Limb (tissue), 2 donors: ENCODE data around the gene CBFA2T3.

ENCODE experiments used
- DNase-seq, 2 donors: peaks; one replicate each; pipeline ENCODE4 v3.0.0-alpha.2; 2016; ENCODE audit errors: extremely low spot score in 2 of 2

The CBFA2T3 gene

DNA sequence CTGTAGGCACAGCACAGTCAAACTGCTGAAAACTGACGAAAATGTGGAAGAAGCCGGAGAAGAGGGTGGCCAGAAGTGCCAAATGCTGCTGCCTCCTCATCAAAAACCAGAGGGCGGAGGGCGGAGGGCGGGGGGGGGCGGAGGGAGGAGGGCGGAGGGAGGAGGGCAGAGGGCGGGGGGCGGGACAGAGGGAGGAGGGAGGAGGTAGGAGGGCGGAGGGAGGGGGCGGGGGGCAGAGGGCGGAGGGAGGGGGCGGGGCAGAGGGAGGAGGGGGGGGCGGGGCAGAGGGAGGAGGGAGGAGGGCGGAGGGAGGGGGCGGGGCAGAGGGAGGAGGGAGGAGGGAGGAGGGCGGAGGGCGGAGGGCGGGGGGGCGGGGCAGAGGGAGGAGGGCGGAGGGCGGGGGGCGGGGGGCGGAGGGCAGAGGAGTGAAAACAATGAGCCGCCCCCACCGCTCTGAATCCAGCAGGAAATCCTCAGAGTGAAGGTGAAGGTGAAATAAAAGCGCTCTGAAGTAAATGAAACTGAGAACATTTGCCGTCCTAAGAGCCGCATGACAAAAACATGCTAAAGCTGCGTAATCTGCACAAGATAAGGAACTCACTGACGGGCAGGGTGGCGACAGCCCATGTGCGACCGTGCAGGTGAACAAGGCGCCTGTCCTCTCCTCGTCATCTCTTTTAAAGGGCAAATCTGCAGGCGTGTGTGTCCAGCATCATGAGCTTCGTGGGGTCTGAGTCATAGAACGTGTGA lies 22.6 kb upstream of the CBFA2T3 start:
- no peak for DNase-seq

DNA sequence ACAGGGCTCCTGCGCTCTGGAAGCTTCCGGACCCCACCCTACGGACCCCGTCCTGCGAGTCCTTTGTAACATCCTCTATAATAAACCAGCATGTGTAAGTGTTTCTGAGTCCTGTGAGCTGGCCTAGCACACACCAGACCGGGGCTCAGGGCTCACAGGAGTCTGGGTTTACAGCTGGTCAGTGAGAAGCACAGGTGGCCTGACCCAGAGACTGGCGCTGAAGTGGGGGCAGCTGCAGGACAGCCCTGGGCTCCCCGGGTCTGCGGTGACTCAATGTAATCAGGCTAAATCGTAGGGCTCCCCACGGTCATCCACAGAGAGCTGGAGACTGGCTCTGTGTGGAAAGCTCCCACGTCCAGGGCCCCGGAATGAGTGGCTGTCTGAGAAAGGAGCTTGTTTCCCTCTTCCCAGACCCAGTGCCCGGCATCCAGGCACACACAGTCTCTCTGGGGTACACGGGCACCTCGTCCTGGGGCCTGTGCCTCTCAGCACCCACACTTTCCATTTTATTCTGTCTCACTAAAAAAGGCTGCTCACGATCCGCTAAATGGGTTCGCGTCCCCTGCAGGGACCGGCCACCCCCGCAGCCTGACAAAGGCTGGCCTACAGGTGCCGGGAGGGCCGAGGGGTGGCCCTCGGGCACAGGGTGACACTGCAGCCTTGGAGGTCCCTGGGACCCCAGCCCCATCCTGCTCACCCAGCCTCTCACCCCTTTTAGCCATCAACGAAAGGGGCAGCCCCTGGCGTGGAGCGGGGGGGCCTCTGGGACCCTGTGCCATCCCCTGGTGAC lies 18.9 kb upstream of the CBFA2T3 start:
- no peak for DNase-seq

DNA sequence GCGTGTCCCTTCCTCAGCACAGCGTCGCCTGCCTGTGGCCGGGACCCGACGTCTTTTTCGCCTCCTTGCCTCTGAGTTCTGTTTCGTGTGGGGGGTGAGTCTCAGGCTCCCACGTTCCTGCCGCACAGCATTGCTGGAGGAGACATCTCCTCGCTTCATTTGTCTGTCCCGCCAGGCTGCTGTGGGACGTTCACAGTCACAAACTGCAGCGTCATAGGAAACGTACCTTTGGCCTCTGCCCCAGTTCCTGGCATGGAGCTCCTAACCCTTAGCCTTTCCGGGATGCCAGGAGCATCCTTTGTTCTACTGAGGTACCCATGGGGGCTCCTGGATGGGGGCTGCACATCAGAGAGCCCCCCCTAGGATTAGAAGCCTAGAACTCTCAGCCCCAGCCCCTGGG lies 18.2 kb upstream of the CBFA2T3 start:
- no peak for DNase-seq

- no peak for DNase-seq
These were observed 17.7 kb upstream of the CBFA2T3 start for GRCh38 chr16:88994695-88995094.

DNA sequence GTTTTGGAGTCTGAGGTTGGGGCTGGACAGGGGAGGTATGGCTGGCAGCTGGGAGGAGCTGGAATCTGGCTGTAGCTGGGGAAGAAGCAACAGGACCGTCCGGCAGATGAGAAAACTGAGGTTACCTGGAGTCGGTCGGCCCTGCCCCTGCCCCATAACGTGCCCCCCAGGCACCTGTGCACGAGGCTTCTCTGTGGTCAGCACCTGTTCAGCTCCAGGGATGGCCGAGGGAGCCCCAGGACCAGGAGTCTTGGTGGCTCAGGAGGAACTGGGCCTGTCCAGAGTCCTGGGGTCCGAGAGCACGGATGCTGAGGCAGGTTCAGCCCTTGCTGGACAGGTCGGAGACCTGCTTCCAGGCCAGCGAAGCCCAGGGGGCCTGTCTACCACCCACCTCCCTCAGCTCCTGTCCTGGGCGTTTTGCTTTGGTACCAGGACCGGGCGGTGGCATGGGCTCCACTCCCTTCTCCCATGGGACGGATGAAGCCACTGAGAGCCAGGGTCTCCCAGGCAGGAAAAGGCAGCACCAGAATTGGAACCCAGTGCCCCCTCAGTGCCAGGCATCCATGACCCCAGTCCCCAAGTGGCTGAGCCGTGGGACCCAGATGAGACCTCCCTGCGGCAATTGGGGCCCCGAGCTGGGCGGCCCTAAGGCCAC lies 17.1 kb upstream of the CBFA2T3 start:
- no peak for DNase-seq

GRCh38 chr16:88993166-88993761 lies 16.3 kb upstream of the CBFA2T3 start:
- DNase-seq, result peak; percentile 54 to 67

DNA sequence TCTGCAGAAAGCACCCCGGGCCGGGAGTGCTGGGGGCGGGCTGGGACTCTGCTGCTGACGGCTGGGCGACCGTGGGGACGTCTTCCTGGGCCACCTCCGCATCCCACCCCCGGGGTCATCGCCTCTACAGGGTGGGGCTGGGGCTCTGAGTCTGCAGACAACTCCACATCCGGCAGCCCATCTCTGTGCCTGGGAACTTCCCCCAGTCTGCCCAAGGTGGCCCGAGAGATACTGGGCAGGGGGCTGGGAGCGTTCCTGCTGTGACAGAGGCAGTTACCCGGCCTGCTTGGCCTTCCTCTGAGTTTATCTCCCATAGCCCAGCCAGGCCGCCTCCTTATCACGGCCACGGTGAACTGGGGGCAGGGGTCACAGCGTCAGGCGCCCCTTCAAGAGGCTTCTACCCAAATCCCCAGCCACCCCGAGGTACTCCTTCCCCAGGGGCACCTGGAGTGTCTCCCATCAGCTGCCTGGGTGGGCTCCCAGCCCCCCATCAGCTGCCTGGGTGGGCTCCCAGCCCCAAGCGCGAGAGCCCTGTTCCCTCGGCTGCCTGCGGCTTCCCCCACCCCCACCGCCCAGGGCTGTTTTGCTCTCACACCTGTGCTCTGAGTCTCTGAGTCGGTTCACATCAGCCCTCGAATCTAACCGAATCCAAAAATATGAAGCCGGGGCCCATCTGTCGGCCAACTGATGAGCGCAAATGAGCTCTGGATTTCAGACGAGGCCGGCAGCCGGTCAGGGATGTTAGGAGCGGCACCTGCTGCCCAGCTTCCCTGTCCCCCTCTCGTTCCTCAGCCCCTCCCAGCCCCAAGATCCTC lies 15.6 kb upstream of the CBFA2T3 start:
- DNase-seq, result no peak

GRCh38 chr16:88991813-88992350 lies 14.9 kb upstream of the CBFA2T3 start:
- DNase-seq, result no peak

GRCh38 chr16:88989852-88990547 lies 13.0 kb upstream of the CBFA2T3 start:
- DNase-seq, result no peak

DNA sequence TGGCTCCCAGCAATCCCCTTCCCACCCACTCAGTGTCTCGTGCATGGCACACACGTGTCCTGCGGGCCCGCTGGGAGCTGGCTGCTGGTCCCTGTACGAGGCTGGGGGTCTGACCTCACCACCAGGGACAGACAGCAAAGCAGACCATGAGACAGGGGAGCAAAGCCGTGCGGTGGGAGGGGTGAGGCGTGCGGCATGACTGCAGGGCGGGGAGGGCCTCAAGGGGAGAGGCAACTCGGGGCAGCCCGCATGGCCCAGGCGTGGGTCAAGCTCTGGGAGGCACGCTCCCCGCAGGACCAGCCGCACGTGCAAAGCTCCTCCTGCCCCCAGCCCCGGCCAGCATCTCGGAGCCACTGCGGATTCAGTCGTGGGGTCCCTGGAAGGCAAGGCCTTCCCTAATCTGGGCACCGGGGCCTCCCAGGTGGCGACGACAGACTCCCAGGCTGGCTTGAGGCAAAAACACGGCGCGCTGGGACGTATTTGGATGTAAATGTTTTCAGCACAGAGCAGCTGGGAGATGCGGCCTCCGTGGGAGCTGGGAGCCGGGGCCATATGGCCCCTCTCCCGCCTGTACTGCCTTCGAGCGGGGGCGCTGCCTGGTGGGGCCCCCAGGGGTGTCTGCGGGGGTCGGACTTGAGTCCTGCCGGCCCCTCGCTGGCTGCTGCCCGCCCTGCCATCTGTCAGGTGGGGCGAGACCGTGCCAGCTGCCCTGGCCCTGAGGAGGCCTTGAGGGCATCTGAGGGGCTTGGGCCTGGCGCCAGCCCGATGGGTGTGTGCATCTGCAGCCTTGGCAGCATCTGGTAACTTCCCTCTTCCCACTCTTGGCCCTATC lies 12.2 kb upstream of the CBFA2T3 start:
- DNase-seq, result no peak

GRCh38 chr16:88985521-88985920 lies 8.5 kb upstream of the CBFA2T3 start:
- DNase-seq, result no peak

GRCh38 chr16:88983771-88984687 lies 7.0 kb upstream of the CBFA2T3 start:
- no peak for DNase-seq

DNA sequence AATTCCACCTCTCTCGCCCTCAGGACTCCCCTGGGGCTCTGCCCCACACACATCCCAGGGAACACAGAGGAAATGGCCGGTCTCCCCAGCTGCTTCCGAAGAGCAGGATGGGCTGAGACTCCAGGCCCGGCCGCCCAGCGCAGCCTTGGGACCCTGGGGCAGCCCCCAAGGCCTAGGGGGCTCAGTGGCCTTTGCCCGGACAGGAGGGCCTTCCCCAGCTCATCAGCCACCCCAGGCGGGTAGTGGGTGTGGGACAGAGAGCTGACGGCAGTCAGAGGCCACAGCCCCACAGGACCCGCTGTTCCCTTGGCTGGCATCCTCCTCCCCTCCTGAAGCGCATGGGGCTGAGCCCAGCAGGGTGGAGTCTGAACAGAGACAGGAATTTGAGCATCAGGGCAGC lies 6.2 kb upstream of the CBFA2T3 start:
- DNase-seq, result no peak

DNA sequence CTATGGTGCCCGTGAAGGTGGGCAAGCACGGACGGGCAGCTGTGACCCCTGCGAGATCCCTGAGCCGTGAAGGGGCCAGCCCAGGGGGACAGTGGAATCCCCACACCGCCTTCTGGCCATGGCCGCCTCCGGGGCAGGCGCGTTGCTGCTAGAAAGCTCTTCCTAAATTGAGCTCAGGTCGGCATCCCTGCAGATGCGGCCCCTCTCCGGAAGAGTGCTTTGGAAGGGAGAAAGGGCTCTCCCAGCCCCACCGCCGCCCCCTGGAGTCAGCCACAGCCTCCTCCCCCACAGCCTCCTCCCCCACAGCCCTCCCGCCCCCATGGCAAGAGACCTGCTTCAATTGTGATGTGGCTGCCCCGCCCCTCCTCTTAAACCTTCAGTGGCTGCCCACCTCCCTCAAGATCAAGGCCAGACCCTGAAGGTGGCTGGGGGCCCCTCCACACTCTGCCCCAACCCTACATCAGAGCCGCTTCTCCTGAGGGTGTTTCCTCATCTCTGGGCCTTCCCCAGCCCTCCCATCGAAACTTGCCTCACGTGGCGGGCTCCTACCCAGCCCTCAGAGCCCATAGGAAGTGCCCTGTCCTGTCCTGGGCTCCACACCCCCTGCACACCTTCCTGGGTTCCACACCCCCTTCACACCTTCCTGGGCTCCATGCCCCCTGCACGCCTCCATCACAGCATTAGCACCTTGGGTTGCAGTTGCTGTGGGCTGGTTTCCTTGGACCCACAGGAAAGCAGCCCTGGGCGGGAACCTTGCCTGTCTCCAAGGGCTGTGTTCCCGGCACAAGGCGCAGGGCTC lies 5.5 kb upstream of the CBFA2T3 start:
- no peak for DNase-seq

DNA sequence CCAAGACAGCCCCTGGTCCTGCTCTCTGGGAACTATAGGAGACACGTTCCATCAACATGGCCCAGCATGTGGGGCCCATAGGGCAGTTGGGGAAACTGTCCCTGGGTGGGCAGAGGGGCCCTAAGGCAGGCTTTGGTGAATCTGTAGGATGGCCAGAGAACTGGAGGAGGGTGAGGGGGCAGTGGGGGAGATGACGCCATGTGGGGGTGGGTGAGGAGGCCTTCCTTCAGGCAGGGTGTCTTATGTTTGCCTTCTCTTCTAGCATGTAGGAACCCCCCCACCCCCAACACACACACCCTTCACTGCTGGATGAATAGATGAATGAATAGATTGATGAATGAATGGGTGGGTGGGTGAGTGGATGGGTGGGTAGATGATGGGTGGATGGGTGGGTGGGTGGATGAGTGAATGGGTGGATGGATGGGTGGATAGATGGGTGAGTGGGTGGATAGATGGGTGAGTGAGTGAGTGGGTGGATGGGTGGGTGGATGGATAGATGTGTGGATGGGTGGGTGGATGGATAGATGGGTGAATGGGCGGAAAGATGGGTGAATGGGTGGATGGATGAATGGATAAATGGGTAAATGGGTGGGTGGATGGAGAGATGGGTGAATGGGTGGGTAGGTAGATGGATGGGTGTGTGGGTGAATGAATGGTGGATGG lies 2.5 kb upstream of the CBFA2T3 start:
- DNase-seq, result no peak

- DNase-seq, result no peak
These were observed 1.8 kb upstream of the CBFA2T3 start for GRCh38 chr16:88978608-88979346.
